Occipital lobe (tissue), 2 donors: Measurements from ENCODE around the gene NFAT5. TPM values are rescaled to one million over a fixed set of nuclear protein-coding genes. Genes with fewer than 3 reads are reported as not detected.
"Not testable (repeated sequence)": the region's sequence is repeated elsewhere in the genome, so short reads cannot be mapped to it uniquely, and the experiment has no call there.

Source experiments
- DNase-seq: peaks from one replicate; lab custom pipeline; 2025; lab: John Stamatoyannopoulos, UW
- total RNA-seq: library from RNA; depleted of rRNA; stranded (reverse); fragments of >200 nt; gene quantifications from one replicate; pipeline ENCODE4 v1.2.3, GENCODE V29; 2014

NFAT5 gene
- total RNA-seq, 1 donor from 2014 or later, result 17.0 TPM

GRCh38 chr16:69546663-69547062, 19.1 kb upstream of the NFAT5 start:
- DNase-seq, result not testable (repeated sequence)

DNA sequence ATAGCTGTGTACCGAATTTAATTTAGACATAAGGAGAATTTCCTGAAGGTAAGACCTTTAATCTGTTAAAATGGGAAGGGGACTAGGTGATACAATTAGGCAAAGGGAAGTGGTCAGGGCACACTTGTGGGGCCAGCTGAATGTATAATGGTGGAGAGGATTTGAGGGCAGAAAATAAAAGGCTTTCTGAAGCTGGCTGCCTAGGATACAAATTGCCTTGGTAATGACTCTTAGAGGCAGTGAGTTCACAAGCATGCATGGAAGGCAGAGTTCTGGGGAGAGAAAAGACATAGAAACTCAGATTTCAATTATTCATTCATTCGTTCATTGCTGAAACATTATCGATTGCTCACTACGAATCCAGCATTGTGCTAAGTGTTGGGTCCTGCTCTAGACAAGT, 12.4 kb upstream of the NFAT5 start:
- no peak for DNase-seq

GRCh38 chr16:69554495-69554894, 11.3 kb upstream of the NFAT5 start:
- DNase-seq, result no peak

GRCh38 chr16:69555437-69555836, 10.3 kb upstream of the NFAT5 start:
- DNase-seq, result no peak

DNA sequence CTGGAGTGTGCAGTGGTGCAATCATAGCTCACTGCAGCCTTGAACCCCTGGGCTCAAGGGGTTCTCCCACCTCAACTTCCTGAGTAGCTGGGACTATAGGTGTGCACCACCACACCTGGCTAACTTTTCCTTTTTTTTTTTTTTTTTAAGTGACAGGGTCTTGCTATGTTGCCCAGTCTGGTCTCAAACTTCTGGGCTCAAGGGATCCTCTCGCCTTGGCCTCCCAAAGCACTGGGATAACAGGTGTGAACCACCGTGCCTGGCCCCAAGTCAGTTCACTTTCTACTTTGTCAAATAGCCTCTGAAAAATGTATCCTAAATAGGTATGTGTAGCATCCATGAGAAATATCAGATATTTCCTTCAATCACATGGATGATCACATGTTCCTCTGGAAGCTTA, 9.9 kb upstream of the NFAT5 start:
- DNase-seq, result no peak

DNA sequence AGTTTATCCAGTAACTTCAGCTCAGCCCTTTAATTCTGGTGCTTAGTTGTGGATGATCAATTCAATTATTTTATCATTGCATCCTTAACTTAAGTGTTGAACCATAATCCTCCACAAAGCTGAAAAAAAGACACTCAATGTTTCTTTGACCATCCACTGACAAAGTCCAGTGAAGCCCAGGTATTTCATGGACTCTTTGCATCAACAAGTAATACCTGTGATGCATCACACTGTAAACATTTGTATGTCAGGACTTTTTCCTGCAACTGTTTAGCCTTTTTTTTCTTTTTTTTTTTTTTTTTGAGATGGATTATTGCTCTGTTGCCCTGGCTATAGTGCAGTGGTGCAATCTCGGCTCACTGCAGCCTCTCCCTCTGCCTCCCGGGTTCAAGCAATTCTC, 6.6 kb upstream of the NFAT5 start:
- DNase-seq, result no peak

DNA sequence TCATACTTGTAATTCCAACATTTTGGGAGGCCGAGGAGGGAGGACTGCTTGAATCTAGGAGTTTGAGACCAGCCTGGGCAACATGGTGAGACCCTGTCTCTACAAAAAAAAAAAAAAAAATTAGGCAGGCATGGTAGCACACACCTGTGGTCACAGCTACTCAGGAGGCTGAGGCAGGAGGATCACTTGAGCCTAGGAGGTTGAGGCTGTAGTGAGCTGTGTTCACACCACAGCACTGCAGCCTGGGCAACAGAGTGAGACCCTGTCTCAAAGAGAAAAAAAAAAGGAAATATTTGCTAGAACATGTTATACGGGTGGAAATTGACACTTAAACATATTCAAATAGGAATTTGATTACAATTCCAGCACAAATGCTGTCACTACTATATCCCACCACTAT, 4.4 kb upstream of the NFAT5 start:
- DNase-seq, result not testable (repeated sequence)

GRCh38 chr16:69561901-69562300, 3.9 kb upstream of the NFAT5 start:
- DNase-seq, result no peak

- no peak for DNase-seq
Observed at GRCh38 chr16:69562813-69563212, 3.0 kb upstream of the NFAT5 start.

GRCh38 chr16:69563605-69564580, 1.9 kb upstream of the NFAT5 start:
- no peak for DNase-seq

DNA sequence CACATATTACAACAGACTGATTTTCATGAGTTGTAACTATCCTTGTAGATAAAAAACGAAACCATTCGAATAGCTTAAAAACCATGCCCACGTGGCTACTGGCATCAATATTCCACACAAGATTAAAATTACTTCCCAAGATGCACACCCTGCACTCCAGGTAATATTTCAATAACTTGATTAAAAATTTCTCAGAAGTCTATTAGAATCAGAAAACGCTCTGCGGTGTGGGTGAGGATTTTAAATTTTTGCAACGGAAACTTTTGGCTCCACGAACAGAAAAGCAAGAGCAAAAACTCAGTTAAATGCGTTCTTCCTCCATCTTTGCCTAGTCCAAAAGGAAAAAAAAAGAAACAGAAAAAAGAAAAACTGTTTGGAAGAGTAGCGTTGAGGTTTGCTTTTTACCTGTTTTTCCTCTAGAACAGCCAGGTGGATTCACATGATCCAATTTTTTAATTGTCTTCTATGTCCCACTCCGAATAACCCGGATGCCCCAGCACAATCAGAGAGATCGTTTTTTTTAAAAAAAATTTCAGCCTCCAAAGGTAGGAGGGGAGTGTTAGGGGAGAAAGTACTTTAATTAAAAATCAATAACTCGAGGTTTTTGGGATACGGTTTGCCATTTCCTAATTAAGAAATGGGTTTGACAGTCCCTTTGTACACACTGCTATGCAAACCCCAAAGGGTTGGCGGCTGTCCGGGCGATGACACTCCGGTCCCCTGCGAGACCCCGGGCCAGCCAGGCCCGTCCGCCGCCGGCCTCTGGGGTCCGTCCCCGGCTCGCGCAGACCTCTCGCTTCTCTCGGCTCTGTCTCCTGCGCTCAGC, 708 bp upstream of the NFAT5 start:
- no peak for DNase-seq

GRCh38 chr16:69566240-69566980, 644 bp downstream of the NFAT5 start:
- peak; percentile 75 for DNase-seq

GRCh38 chr16:69566981-69567680, 1.4 kb downstream of the NFAT5 start:
- no peak for DNase-seq

DNA sequence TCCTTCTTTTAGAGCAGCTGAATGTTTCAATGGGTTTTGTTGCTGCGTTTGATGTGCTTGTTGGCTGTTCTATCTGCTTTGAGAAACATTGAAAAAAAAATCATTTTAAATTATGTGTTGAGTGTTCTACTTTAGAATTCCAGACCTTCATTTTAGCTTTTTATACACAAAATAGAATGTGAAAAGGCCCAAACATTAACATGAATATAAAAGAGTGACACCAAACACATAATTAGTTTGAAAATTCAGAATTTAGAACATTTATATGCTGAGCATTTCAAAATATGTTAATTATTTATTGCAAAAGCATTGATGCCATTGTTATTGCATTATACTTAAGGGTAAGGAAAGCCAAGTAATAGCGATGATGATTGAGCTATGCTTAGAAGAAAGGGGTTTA, 2.9 kb downstream of the NFAT5 start:
- no peak for DNase-seq

DNA sequence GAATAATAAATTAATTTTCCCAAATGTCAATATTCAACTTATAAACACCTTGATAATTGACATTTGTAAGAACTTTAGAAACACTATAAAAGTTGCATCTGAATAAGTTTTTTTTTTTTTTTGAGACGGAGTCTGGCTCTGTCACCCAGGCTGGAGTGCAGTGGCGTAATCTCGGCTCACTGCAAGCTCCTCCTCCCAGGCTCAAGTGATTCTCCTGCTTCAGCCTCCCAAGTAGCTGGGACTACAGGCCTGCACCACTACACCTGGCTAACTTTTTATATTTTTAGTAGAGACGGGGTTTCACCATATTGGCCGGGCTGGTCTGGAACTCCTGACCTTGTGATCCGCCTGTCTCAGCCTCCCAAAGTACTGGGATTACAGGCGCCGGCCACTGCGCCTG, 13.0 kb downstream of the NFAT5 start:
- DNase-seq, result not testable (repeated sequence)

GRCh38 chr16:69579783-69580481, 14.2 kb downstream of the NFAT5 start:
- DNase-seq, result no peak

- DNase-seq, result no peak
Observed at GRCh38 chr16:69581297-69581696, 15.5 kb downstream of the NFAT5 start.

GRCh38 chr16:69584493-69584892, 18.7 kb downstream of the NFAT5 start:
- DNase-seq, result not testable (repeated sequence)

DNA sequence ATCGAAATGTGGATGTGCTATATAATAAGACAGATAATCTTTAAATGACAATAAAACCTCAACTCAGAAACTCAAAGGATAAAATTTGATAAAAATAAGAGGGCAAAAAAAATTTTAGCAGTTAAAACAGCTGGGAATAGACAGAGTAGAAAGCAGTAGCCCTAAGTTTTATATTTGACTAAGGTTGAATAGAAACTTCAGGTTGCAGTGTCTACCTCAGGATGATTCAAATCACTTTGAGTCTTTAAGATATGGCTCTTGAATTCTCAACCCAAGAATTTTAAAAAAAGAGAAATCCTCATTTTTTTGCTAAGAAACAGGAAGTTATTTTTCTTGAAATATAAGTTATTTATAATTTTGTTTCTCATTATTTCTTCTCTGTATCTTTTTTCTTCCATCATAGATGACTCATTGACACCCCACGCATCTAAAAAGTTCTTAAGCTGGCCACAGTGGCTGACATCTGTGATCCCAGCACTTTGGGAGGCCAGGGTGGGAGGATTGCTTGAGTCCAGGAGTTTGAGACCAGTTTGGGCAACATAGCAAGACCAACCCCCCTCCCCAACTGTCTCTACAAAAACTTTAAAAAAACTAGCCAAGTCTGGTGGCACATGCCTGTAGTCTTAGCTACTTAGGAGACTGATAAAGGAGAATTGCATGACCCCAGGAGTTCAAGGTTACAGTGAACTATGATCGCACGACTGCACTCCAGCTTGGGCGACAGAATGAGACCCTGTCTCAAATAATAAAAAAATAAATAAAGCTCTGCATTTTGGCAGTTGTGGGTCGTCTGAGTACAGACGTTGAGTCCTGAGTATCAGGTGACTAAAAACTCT, 23.9 kb downstream of the NFAT5 start:
- no peak for DNase-seq
